Neutrophil (primary cell): ENCODE results near the gene ANTXR1.

Experiments used
- H3K27ac ChIP-seq: fragments of 200-600 bp; sonication (generic); 2 replicates; pipeline ENCODE4 v1.5.1; 2016; ENCODE audit warnings: mild to moderate bottlenecking, moderate library complexity
- H3K27me3 ChIP-seq: fragments of 200-600 bp; sonication (generic); 2 replicates; pipeline ENCODE4 v1.6.0; 2016; ENCODE audit warnings: mild to moderate bottlenecking
- H3K36me3 ChIP-seq: fragments of 200-600 bp; sonication (generic); 2 replicates; pipeline ENCODE4 v1.5.1; 2017
- H3K4me1 ChIP-seq, 2 experiments: fragments of 200-600 bp in 1 of 2; sonication (generic) in 1 of 2; 1 replicate in 1 of 2; 2 replicates in 1 of 2; pipeline versions ENCODE4 v1.5.1 to v1.6.1; 2013 to 2016; ENCODE audit warnings: low read depth in 1 of 2, low read length in 1 of 2, mild to moderate bottlenecking in 1 of 2, moderate library complexity in 1 of 2; ENCODE audit not compliant: control insufficient read depth in 1 of 2, insufficient read depth in 1 of 2
- H3K4me3 ChIP-seq, 2 experiments: fragments of 200-600 bp in 1 of 2; sonication (generic) in 1 of 2; 1 replicate in 1 of 2; 2 replicates in 1 of 2; pipeline ENCODE4 v1.5.1; 2013 to 2016; ENCODE audit warnings: low read depth in 1 of 2, low read length in 1 of 2, mild to moderate bottlenecking in 1 of 2, moderate library complexity in 1 of 2
- H3K9me3 ChIP-seq: fragments of 200-600 bp; sonication (generic); 2 replicates; pipeline ENCODE4 v1.5.1; 2016
- TF ChIP-seq, protein P1 (sequence below): fragments of 200-600 bp; sonication (generic); IDR thresholded peaks from 2 replicates; pipeline ENCODE4 v1.5.1; 2016; ENCODE audit warnings: antibody characterized with exemption

Gene ANTXR1

DNA sequence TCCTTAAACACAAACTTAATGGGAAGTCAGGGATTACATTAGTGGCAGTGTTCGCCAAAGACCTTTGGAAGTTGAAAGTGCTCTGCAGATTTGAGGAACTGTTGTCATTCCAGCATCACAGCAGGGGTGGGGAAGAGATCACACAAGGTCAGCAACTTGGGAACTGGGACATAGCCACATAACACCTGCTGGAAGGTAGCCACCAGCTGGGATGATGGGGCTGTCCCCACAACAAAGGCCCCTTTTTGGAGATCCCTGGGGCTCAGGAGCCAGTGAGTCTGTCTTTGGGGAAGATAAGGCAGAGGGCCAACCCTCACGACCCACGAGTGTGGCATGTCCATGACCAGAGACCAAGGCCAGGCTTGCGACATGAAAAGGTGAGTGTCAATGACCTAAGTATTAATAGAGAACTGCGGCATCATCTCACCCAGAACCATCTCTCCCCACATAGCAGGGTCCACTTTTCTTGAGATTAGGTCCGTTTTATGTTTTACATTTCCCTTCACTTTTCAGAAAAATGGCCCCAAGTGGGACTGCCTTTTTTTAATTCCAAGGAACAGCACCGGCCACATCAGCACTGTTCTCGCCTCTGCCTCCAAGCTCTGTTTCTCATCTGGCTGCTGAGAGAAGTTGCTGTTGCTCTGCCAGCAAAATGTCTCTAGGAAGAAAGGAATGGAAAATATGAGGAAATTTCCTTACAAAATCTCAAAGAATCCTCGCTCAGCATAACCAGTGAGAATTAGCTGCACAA lies 267.1 kb downstream of the ANTXR1 start:
- no peak overlapping the region for H3K4me3 ChIP-seq
- TF ChIP-seq, protein P1, sequence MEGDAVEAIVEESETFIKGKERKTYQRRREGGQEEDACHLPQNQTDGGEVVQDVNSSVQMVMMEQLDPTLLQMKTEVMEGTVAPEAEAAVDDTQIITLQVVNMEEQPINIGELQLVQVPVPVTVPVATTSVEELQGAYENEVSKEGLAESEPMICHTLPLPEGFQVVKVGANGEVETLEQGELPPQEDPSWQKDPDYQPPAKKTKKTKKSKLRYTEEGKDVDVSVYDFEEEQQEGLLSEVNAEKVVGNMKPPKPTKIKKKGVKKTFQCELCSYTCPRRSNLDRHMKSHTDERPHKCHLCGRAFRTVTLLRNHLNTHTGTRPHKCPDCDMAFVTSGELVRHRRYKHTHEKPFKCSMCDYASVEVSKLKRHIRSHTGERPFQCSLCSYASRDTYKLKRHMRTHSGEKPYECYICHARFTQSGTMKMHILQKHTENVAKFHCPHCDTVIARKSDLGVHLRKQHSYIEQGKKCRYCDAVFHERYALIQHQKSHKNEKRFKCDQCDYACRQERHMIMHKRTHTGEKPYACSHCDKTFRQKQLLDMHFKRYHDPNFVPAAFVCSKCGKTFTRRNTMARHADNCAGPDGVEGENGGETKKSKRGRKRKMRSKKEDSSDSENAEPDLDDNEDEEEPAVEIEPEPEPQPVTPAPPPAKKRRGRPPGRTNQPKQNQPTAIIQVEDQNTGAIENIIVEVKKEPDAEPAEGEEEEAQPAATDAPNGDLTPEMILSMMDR, result no peak
- H3K4me1 ChIP-seq, result no peaks in the 10 kb centered on the region
- H3K36me3 ChIP-seq, result no peaks in the 10 kb centered on the region
- no peak overlapping the region for H3K27ac ChIP-seq
- no peaks in the 10 kb centered on the region for H3K27me3 ChIP-seq
- H3K9me3 ChIP-seq, result no peaks in the 10 kb centered on the region

DNA sequence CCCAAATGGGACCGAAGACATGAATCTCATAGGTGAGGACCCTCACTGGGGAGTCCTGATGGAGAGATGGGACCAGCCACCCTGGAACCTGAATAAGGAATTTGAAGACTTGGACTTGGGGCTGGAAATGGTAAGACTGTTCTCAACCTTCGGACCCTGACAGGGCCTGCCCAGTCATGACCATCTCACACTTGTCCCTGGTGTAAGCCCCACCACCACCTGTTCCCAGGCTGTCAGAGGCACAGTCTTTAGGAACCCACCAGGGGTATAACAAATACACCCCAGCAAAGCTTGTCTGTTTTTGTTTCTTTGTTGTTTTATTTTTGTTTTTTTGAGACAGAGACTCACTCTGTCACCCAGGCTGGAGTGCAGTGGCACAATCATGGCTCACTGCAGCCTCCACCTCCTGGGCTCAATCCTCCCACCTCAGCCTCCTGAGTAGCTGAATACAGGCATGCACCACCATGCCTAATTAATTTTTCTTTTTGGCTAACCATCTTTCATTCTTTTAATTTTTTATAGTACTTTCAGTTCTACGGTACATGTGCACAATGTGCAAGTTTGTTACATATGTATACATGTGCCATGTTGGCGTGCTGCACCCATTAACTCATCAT lies 267.9 kb downstream of the ANTXR1 start:
- H3K36me3 ChIP-seq, result no peaks in the 10 kb centered on the region
- H3K9me3 ChIP-seq, result no peaks in the 10 kb centered on the region
- H3K4me1 ChIP-seq, result peaks cover 0 to under 1% of the 10 kb centered on the region in 2 experiments
- TF ChIP-seq, protein P1, result no peak
- no peak overlapping the region for H3K27ac ChIP-seq
- no peaks in the 10 kb centered on the region for H3K27me3 ChIP-seq
- no peak overlapping the region for H3K4me3 ChIP-seq

DNA sequence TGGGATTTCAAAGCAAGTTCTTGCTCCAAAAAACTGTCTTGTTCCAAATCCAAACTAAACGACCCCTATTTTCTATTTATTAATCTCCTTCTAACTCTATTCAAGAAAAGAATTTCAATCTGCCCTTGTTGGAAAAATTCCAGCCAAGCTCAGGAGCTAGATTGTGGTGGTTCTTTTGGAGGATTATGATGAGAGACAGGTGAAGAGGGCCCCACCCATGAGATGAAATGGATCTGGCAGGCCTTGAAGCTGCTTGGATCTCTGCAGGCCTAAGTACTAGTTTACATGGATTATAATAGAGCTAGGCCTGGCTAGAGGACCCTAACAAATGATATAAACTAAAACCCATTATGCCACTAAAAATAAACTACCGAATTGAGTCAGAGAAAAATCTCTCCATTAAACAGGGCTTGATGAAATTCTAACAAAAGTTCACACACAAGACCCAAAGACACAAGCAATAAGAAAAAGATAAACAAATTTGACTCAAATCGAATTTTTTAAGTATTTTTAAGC lies 272.5 kb downstream of the ANTXR1 start:
- Histone ChIP-seq H3K36me3 (no peaks in the 10 kb centered on the region), H3K27ac (no peak overlapping the region), H3K9me3 (no peaks in the 10 kb centered on the region), H3K27me3 (no peaks in the 10 kb centered on the region), H3K4me1 (peaks cover 0 to 7% of the 10 kb centered on the region in 2 experiments), H3K4me3 (no peak overlapping the region)
- TF ChIP-seq, protein P1, result no peak

DNA sequence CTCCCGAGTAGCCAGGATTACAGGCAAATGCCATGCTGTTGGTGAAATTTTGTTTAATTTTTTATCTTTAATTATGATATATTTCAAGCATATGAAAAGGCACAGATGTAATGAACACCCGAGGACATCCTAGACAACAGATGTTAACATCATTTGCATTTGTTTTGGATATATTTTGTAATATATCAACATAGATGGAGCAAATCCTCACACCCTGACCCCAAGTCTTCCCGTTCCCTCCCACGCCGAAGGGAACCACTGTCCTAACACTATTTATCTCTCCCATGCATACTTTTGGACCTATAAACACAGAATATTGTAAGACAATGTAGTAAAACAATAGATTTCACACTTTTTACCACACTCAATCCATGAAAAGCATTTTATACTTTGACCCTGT lies 274.6 kb downstream of the ANTXR1 start:
- Histone ChIP-seq H3K4me1 (peaks cover 0 to 7% of the 10 kb centered on the region in 2 experiments), H3K27ac (no peak overlapping the region), H3K4me3 (no peak overlapping the region), H3K36me3 (no peaks in the 10 kb centered on the region), H3K9me3 (no peaks in the 10 kb centered on the region), H3K27me3 (no peaks in the 10 kb centered on the region)
- TF ChIP-seq, protein P1, result no peak

DNA sequence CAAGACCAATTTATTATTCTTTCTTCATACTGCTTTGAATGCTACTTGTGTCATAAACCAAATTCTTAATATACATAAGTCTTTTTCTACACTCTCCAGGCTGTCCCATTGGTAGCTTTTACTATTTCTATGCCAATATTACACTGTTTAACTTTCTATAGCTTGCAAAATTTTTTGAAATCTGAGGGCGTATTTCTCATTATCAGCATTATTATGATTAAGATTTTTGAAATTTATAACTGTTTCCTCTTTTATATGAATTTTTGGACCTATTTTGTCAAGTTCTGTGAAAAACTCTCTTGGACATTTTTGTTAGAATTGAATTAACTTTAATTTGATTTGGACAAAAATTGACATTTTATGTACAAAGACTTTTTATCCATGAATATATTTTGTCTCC lies 275.4 kb downstream of the ANTXR1 start:
- Histone ChIP-seq H3K4me3 (no peak overlapping the region), H3K36me3 (no peaks in the 10 kb centered on the region), H3K27me3 (no peaks in the 10 kb centered on the region), H3K27ac (no peak overlapping the region), H3K4me1 (peaks cover 0 to 7% of the 10 kb centered on the region in 2 experiments), H3K9me3 (no peaks in the 10 kb centered on the region)
- TF ChIP-seq, protein P1, result no peak
